Endothelial cell of coronary artery (primary cell): Measurements from ENCODE around the gene RAC3. TPM values are rescaled to one million over a fixed set of nuclear protein-coding genes. Genes with fewer than 3 reads are reported as not detected.

Experiments
- total RNA-seq: library from RNA; depleted of rRNA; stranded (reverse); fragments of >200 nt; gene quantifications from 2 replicates; pipeline ENCODE4 v1.2.3, GENCODE V29; 2014

RAC3 gene
- total RNA-seq = 21.1 and 32.0 TPM in 2 replicates

GRCh38 chr17:82031303-82031884 lies at the start of gene RAC3:
Gene RAC3 (plus strand): TSS chr17:82031678. CDS start chr17:82031762, 84 bp downstream.

GRCh38 chr17:82022310-82022980 lies 9.0 kb upstream of the RAC3 start, which contains the start of gene CENPX:
Gene CENPX (minus strand): TSS chr17:82022878. CDS start chr17:82022861, 17 bp downstream.

GRCh38 chr17:82022981-82023446 lies 8.5 kb upstream of the RAC3 start, which contains the start of gene LRRC45:
Gene LRRC45 (plus strand): TSS chr17:82023305. CDS start chr17:82023644, 339 bp downstream.

GRCh38 chr17:82037092-82037888 lies 5.8 kb downstream of the RAC3 start, which contains the start of gene DCXR:
Gene DCXR (minus strand): TSS chr17:82037697. CDS start chr17:82037682, 15 bp downstream.

GRCh38 chr17:82051776-82052637 lies 20.5 kb downstream of the RAC3 start, which contains the start of the genes GPS1 and RFNG:
Gene GPS1 (plus strand): TSS chr17:82051898. CDS start chr17:82051932, 34 bp downstream.
Gene RFNG (minus strand): TSS chr17:82051811. CDS start chr17:82051766, 45 bp downstream.

GRCh38 chr17:82065638-82066303 lies 34.3 kb downstream of the RAC3 start, which contains the start of gene DUS1L:
Gene DUS1L (minus strand): TSS chr17:82065804. CDS start chr17:82065059, 745 bp downstream.

Other genes with a start within 250 kb of the RAC3 start
- not detected in 2 replicates for gene GCGR, start 227.5 kb upstream of the RAC3 start, total RNA-seq
- gene MCRIP1, start 198.4 kb upstream of the RAC3 start, total RNA-seq = 114 and 175 TPM in 2 replicates
- gene PPP1R27, start 196.6 kb upstream of the RAC3 start, total RNA-seq = not detected in 2 replicates
- 710 and 947 TPM in 2 replicates for gene P4HB, start 171.1 kb upstream of the RAC3 start, total RNA-seq
- gene ARHGDIA, start 160.3 kb upstream of the RAC3 start, total RNA-seq = 103 and 167 TPM in 2 replicates
- 171 and 230 TPM in 2 replicates for gene ALYREF, start 140.1 kb upstream of the RAC3 start, total RNA-seq
- gene ANAPC11, start 140.0 kb upstream of the RAC3 start, total RNA-seq = 187 and 197 TPM in 2 replicates
- gene NPB, start 129.4 kb upstream of the RAC3 start, total RNA-seq = 0.27 and 0.28 TPM in 2 replicates
- gene PCYT2, start 120.3 kb upstream of the RAC3 start, total RNA-seq = 19.9 and 25.6 TPM in 2 replicates
- 15.0 and 18.5 TPM in 2 replicates for gene SIRT7, start 113.5 kb upstream of the RAC3 start, total RNA-seq
- 14.0 and 18.6 TPM in 2 replicates for gene MAFG, start 103.9 kb upstream of the RAC3 start, total RNA-seq
- 89.6 and 118 TPM in 2 replicates for gene PYCR1, start 94.4 kb upstream of the RAC3 start, total RNA-seq
- not detected in 2 replicates for gene MYADML2, start 84.4 kb upstream of the RAC3 start, total RNA-seq
- under 0.01 TPM in 1 of 2 replicates, not detected in the other for gene NOTUM, start 70.5 kb upstream of the RAC3 start, total RNA-seq
- 21.8 and 22.2 TPM in 2 replicates for gene ASPSCR1, start 54.0 kb upstream of the RAC3 start, total RNA-seq
- gene CENPX, start 8.8 kb upstream of the RAC3 start, total RNA-seq = 22.3 and 48.6 TPM in 2 replicates
- 15.3 and 21.4 TPM in 2 replicates for gene LRRC45, start 8.4 kb upstream of the RAC3 start, total RNA-seq
- gene DCXR, start 6.0 kb downstream of the RAC3 start, total RNA-seq = 29.9 and 42.8 TPM in 2 replicates
- gene RFNG, start 20.1 kb downstream of the RAC3 start, total RNA-seq = 18.1 and 28.5 TPM in 2 replicates
- 105 and 107 TPM in 2 replicates for gene GPS1, start 20.2 kb downstream of the RAC3 start, total RNA-seq
- 58.5 and 69.6 TPM in 2 replicates for gene DUS1L, start 34.1 kb downstream of the RAC3 start, total RNA-seq
- gene FASN, start 66.6 kb downstream of the RAC3 start, total RNA-seq = 49.5 and 52.8 TPM in 2 replicates
- 8.0 and 16.7 TPM in 2 replicates for gene CCDC57, start 181.2 kb downstream of the RAC3 start, total RNA-seq
- gene SLC16A3, start 197.4 kb downstream of the RAC3 start, total RNA-seq = 97.3 and 281 TPM in 2 replicates
- 52.3 and 66.3 TPM in 2 replicates for gene CSNK1D, start 242.0 kb downstream of the RAC3 start, total RNA-seq